Upper lobe of left lung (tissue), 4 donors: Measurements from ENCODE around the gene ZNF783.

Experiments
- POLR2AphosphoS5 ChIP-seq, 2 donors: sonication (generic); formaldehyde crosslinking; IDR thresholded peaks; one replicate each; pipeline ENCODE4 v1.5.1; 2017; ENCODE audit warnings: antibody characterized with exemption in 2 of 2
- TF ChIP-seq, protein P1 (sequence below), 6 experiments: fragments of 450-650 bp in 4 of 6; fragments of 200-600 bp in 2 of 6; sonication (generic) in 2 of 6; IDR thresholded peaks; one replicate each; pipeline ENCODE4 v1.5.1; 2016 to 2019; ENCODE audit warnings: antibody characterized with exemption in 6 of 6

- TF ChIP-seq, protein P1, sequence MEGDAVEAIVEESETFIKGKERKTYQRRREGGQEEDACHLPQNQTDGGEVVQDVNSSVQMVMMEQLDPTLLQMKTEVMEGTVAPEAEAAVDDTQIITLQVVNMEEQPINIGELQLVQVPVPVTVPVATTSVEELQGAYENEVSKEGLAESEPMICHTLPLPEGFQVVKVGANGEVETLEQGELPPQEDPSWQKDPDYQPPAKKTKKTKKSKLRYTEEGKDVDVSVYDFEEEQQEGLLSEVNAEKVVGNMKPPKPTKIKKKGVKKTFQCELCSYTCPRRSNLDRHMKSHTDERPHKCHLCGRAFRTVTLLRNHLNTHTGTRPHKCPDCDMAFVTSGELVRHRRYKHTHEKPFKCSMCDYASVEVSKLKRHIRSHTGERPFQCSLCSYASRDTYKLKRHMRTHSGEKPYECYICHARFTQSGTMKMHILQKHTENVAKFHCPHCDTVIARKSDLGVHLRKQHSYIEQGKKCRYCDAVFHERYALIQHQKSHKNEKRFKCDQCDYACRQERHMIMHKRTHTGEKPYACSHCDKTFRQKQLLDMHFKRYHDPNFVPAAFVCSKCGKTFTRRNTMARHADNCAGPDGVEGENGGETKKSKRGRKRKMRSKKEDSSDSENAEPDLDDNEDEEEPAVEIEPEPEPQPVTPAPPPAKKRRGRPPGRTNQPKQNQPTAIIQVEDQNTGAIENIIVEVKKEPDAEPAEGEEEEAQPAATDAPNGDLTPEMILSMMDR (IDR thresholded peaks at IDR 0.05): no peak
- TF ChIP-seq POLR2AphosphoS5 (IDR thresholded peaks at IDR 0.05): no peak
Measured at GRCh38 chr7:149307775-149308501, 45.9 kb downstream of the ZNF783 start.
